H9 (cell line): Measurements from ENCODE around the gene PRPF40A. TPM values are rescaled to one million over a fixed set of nuclear protein-coding genes. Genes with fewer than 3 reads are reported as not detected.

ENCODE experiments used
- DNase-seq: peaks from one replicate; pipeline ENCODE4 v3.0.0-alpha.2; 2017
- H2AFZ ChIP-seq: one replicate; pipeline ENCODE4 v1.6.1; 2013; ENCODE audit warnings: mild to moderate bottlenecking, low read length, control low read depth, moderate library complexity
- H2AK5ac ChIP-seq: 2 replicates; pipeline ENCODE4 v1.6.1; 2013; ENCODE audit warnings: low read length, control low read depth, mixed read lengths; ENCODE audit not compliant: insufficient read length
- H2BK120ac ChIP-seq: one replicate; pipeline ENCODE4 v1.6.1; 2013; ENCODE audit warnings: low read depth, mild to moderate bottlenecking, low read length, control low read depth, inconsistent platforms; ENCODE audit not compliant: poor library complexity, severe bottlenecking
- H2BK12ac ChIP-seq: 2 replicates; pipeline ENCODE4 v1.6.1; 2013; ENCODE audit warnings: low read length, control low read depth, mixed read lengths, low read depth; ENCODE audit not compliant: insufficient read length
- H2BK15ac ChIP-seq: 2 replicates; pipeline ENCODE4 v1.6.1; 2013; ENCODE audit warnings: low read depth, low read length, control low read depth
- H2BK20ac ChIP-seq: one replicate; pipeline ENCODE4 v1.6.1; 2013; ENCODE audit warnings: low read depth, mild to moderate bottlenecking, low read length, control low read depth, inconsistent platforms; ENCODE audit not compliant: poor library complexity, severe bottlenecking
- H2BK5ac ChIP-seq: 2 replicates; pipeline ENCODE4 v1.6.1; 2013; ENCODE audit warnings: low read length, control low read depth, mixed read lengths; ENCODE audit not compliant: insufficient read length
- H3K14ac ChIP-seq: 2 replicates; pipeline ENCODE4 v1.6.1; 2013; ENCODE audit warnings: low read length, control low read depth; ENCODE audit not compliant: insufficient read depth
- H3K18ac ChIP-seq: 2 replicates; pipeline ENCODE4 v1.6.1; 2013; ENCODE audit warnings: low read depth, mild to moderate bottlenecking, mixed read lengths, low read length, control low read depth; ENCODE audit not compliant: insufficient read length
- H3K23ac ChIP-seq: 2 replicates; pipeline ENCODE4 v1.6.1; 2013; ENCODE audit warnings: low read length, control low read depth, mixed read lengths, low read depth; ENCODE audit not compliant: insufficient read length
- H3K23me2 ChIP-seq: 2 replicates; pipeline ENCODE4 v1.6.1; 2013; ENCODE audit warnings: low read depth, mild to moderate bottlenecking, mixed read lengths, low read length, control low read depth; ENCODE audit not compliant: insufficient read length, poor library complexity, severe bottlenecking
- H3K27ac ChIP-seq: 2 replicates; pipeline ENCODE4 v1.5.1; 2013; ENCODE audit warnings: low read length, control low read depth, mixed read lengths, low read depth; ENCODE audit not compliant: insufficient read length
- H3K27me3 ChIP-seq: 2 replicates; pipeline ENCODE4 v1.6.1; 2013; ENCODE audit warnings: low read length, control low read depth, inconsistent platforms; ENCODE audit not compliant: insufficient read depth
- H3K4ac ChIP-seq: 2 replicates; pipeline ENCODE4 v1.6.1; 2013; ENCODE audit warnings: low read depth, mild to moderate bottlenecking, control low read depth, inconsistent platforms, low read length, moderate library complexity
- H3K4me1 ChIP-seq: 2 replicates; pipeline ENCODE4 v1.6.1; 2013; ENCODE audit warnings: low read length, control low read depth, inconsistent platforms; ENCODE audit not compliant: insufficient read depth
- H3K4me2 ChIP-seq: 2 replicates; pipeline ENCODE4 v1.6.1; 2013; ENCODE audit warnings: low read length, control low read depth, mixed read lengths; ENCODE audit not compliant: insufficient read length, insufficient read depth
- H3K56ac ChIP-seq: 2 replicates; pipeline ENCODE4 v1.6.1; 2013; ENCODE audit warnings: low read depth, mild to moderate bottlenecking, mixed read lengths, low read length, control low read depth; ENCODE audit not compliant: insufficient read length
- H3K79me1 ChIP-seq: 2 replicates; pipeline ENCODE4 v1.6.1; 2013; ENCODE audit warnings: low read depth, mild to moderate bottlenecking, moderate library complexity, low read length, control low read depth, inconsistent platforms; ENCODE audit not compliant: insufficient read depth, poor library complexity, severe bottlenecking
- H3K79me2 ChIP-seq: 2 replicates; pipeline ENCODE4 v1.6.1; 2013; ENCODE audit warnings: low read length, control low read depth, inconsistent platforms; ENCODE audit not compliant: insufficient read depth
- H3K9ac ChIP-seq: 2 replicates; pipeline ENCODE4 v1.6.1; 2013; ENCODE audit warnings: low read length, control low read depth, mixed read lengths; ENCODE audit not compliant: insufficient read length; ENCODE audit errors: extremely low read depth
- H3K9me3 ChIP-seq: one replicate; pipeline ENCODE4 v1.6.1; 2013; ENCODE audit warnings: low read depth, low read length, inconsistent platforms; ENCODE audit not compliant: control insufficient read depth
- H3T11ph ChIP-seq: one replicate; pipeline ENCODE4 v1.6.1; 2013; ENCODE audit warnings: mild to moderate bottlenecking, low read length, control low read depth, inconsistent platforms
- H4K20me1 ChIP-seq: one replicate; pipeline ENCODE4 v1.6.1; 2013; ENCODE audit not compliant: control insufficient read depth, insufficient read length, insufficient read depth
- H4K5ac ChIP-seq: 2 replicates; pipeline ENCODE4 v1.6.1; 2013; ENCODE audit warnings: low read depth, mild to moderate bottlenecking, mixed read lengths, low read length, control low read depth; ENCODE audit not compliant: insufficient read length
- H4K8ac ChIP-seq: replicated peaks from 2 replicates; pipeline ENCODE4 v1.6.1; 2013; ENCODE audit warnings: low read length, control low read depth, mixed read lengths, low read depth; ENCODE audit not compliant: insufficient read length
- H4K91ac ChIP-seq: 2 replicates; pipeline ENCODE4 v1.6.1; 2013; ENCODE audit warnings: low read depth, mild to moderate bottlenecking, moderate library complexity, mixed read lengths, low read length, control low read depth; ENCODE audit not compliant: insufficient read length
- H3K27ac Mint-ChIP-seq, 3 experiments: 2 replicates in 2 of 3; 3 replicates in 1 of 3; pipeline ENCODE4 v1.8.0; 2020 to 2021; ENCODE audit warnings: mixed read lengths in 3 of 3, mild to moderate bottlenecking in 1 of 3, moderate library complexity in 1 of 3
- H3K27me3 Mint-ChIP-seq: 2 replicates; pipeline ENCODE4 v1.8.0; 2021; ENCODE audit warnings: low read depth, mild to moderate bottlenecking, moderate library complexity, mixed read lengths
- H3K36me3 Mint-ChIP-seq, 3 experiments: 2 replicates in 2 of 3; 3 replicates in 1 of 3; pipeline ENCODE4 v1.8.0; 2020 to 2021; ENCODE audit warnings: low read depth in 3 of 3, mixed read lengths in 3 of 3; ENCODE audit not compliant: insufficient read depth in 1 of 3
- H3K4me1 Mint-ChIP-seq, 2 experiments: 2 replicates each; pipeline ENCODE4 v1.8.0; 2020; ENCODE audit warnings: mixed read lengths in 2 of 2
- H3K4me3 Mint-ChIP-seq, 2 experiments: 2 replicates in 1 of 2; 3 replicates in 1 of 2; pipeline ENCODE4 v1.8.0; 2020 to 2021; ENCODE audit warnings: mild to moderate bottlenecking in 2 of 2, mixed read lengths in 2 of 2, moderate library complexity in 1 of 2
- H3K9me3 Mint-ChIP-seq, 2 experiments: 2 replicates in 1 of 2; 3 replicates in 1 of 2; pipeline ENCODE4 v1.8.0; 2020; ENCODE audit warnings: mild to moderate bottlenecking in 2 of 2, mixed read lengths in 2 of 2, moderate library complexity in 1 of 2
- WGBS: extraction: QIAGEN DNeasy Blood & Tissue Kit; methylation state at CpG from one replicate; pipeline ENCODE4 v1.1.7; 2013; ENCODE audit warnings: missing lambda C conversion rate, low lambda C conversion rate, mixed read lengths; ENCODE audit not compliant: insufficient read length; ENCODE audit errors: extremely low coverage; 5-methylcytosine and 5-hydroxymethylcytosine counted together
- total RNA-seq: library from RNA; stranded (reverse); gene quantifications from 2 replicates; pipeline ENCODE4 v1.2.1, GENCODE V29; 2021
- TF ChIP-seq, protein P1 (sequence below): fragments of 200-600 bp; sonication (generic); conservative IDR thresholded peaks from 3 replicates; pipeline ENCODE4 v1.8.0; 2021; ENCODE audit warnings: antibody characterized with exemption, mild to moderate bottlenecking

Gene PRPF40A
- total RNA-seq, 1 experiment from 2014 or later = 158 TPM

DNA sequence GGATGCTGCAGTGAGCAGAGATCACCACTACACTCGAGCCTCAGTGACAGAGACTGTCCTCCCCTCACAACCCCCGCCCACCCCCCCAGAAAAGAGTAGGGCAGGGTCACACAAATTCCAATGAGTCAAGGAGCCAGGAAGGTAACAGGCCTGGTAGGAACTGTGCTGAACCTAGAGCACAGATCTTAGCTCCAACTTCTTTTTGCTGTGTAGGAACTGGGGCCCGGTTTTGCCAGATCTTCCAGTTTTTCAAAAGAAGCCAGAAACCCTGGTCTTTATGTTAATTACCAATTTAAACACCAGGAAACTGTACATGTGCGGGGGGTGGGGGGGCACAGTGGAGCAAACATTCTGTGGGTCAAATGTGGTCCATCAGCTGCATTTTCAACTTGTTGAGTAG, 71.0 kb downstream of the PRPF40A start:
- no peaks in the 10 kb centered on the region for H3K9me3 ChIP-seq
- no peak overlapping the region for H2BK15ac ChIP-seq
- no peaks in the 10 kb centered on the region for H3K23me2 ChIP-seq
- Mint-ChIP-seq H3K27me3 (no peaks in the 10 kb centered on the region), H3K4me1 (peaks cover 3 to 33% of the 10 kb centered on the region in 2 experiments; a peak in 3 of 4 replicates), H3K27ac (no peak overlapping the region), H3K4me3 (no peak overlapping the region), H3K9me3 (no peaks in the 10 kb centered on the region), H3K36me3 (peaks cover 8 to 37% (median 32%) of the 10 kb centered on the region in 3 experiments; a peak in 6 of 7 replicates)
- no peak overlapping the region for H3K4ac ChIP-seq
- no peak overlapping the region for H3T11ph ChIP-seq
- no peaks in the 10 kb centered on the region for H4K20me1 ChIP-seq
- no peak overlapping the region for H3K18ac ChIP-seq
- H2BK120ac ChIP-seq = no peak overlapping the region
- H2BK12ac ChIP-seq = no peak overlapping the region
- WGBS = no CpG with 5 or more reads among the region's 4 CpGs
- H2AFZ ChIP-seq = no peak overlapping the region
- H2AK5ac ChIP-seq = no peak overlapping the region
- no peak overlapping the region for H4K91ac ChIP-seq
- no peaks in the 10 kb centered on the region for H3K79me2 ChIP-seq
- H3K27ac ChIP-seq = no peak overlapping the region
- H3K4me1 ChIP-seq = peaks cover 3% of the 10 kb centered on the region; the same call in 1 of the 2 replicates
- no peak overlapping the region for H3K9ac ChIP-seq
- H3K56ac ChIP-seq = no peak overlapping the region
- H3K4me2 ChIP-seq = no peak overlapping the region
- no peak overlapping the region for H4K5ac ChIP-seq
- H2BK5ac ChIP-seq = no peak overlapping the region
- H3K27me3 ChIP-seq = no peaks in the 10 kb centered on the region
- H4K8ac ChIP-seq = no peak overlapping the region
- no peaks in the 10 kb centered on the region for H3K79me1 ChIP-seq
- no peak overlapping the region for H3K23ac ChIP-seq
- DNase-seq = no peak
- H2BK20ac ChIP-seq = no peak overlapping the region
- TF ChIP-seq, protein P1, sequence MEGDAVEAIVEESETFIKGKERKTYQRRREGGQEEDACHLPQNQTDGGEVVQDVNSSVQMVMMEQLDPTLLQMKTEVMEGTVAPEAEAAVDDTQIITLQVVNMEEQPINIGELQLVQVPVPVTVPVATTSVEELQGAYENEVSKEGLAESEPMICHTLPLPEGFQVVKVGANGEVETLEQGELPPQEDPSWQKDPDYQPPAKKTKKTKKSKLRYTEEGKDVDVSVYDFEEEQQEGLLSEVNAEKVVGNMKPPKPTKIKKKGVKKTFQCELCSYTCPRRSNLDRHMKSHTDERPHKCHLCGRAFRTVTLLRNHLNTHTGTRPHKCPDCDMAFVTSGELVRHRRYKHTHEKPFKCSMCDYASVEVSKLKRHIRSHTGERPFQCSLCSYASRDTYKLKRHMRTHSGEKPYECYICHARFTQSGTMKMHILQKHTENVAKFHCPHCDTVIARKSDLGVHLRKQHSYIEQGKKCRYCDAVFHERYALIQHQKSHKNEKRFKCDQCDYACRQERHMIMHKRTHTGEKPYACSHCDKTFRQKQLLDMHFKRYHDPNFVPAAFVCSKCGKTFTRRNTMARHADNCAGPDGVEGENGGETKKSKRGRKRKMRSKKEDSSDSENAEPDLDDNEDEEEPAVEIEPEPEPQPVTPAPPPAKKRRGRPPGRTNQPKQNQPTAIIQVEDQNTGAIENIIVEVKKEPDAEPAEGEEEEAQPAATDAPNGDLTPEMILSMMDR = no peak
- no peak overlapping the region for H3K14ac ChIP-seq
